HepG2 (cell line): ENCODE measurements around the gene FIS1. TPM values are rescaled to one million over a fixed set of nuclear protein-coding genes. Genes with fewer than 3 reads are reported as not detected.

Experiments used
- ARID5B ChIP-seq: IDR thresholded peaks from 2 replicates; pipeline ENCODE4 v1.4.0; 2020; ENCODE audit warnings: mild to moderate bottlenecking, missing genetic modification reagents
- CHCHD3 ChIP-seq: sonication (generic); formaldehyde crosslinking; IDR thresholded peaks from 2 replicates; pipeline ENCODE4 v1.8.0; 2022; ENCODE audit warnings: mild to moderate bottlenecking, missing genetic modification reagents, moderate library complexity
- FOXM1 ChIP-seq: sonication (generic); formaldehyde crosslinking; IDR thresholded peaks from 2 replicates; pipeline ENCODE4 v1.5.0; 2020; ENCODE audit warnings: missing genetic modification reagents
- NFIC ChIP-seq: IDR thresholded peaks from 2 replicates; pipeline ENCODE4 v1.6.1; 2012; ENCODE audit warnings: mild to moderate bottlenecking, low read length, inconsistent platforms
- PLSCR1 ChIP-seq: sonication (generic); formaldehyde crosslinking; IDR thresholded peaks from 2 replicates; pipeline ENCODE4 v1.5.0; 2020; ENCODE audit warnings: missing genetic modification reagents, mild to moderate bottlenecking, borderline replicate concordance
- RCOR2 ChIP-seq: IDR thresholded peaks from 2 replicates; pipeline ENCODE4 v1.6.1; 2016; ENCODE audit warnings: missing biosample characterization, missing genetic modification reagents
- TBL1XR1 ChIP-seq: fragments of 150-350 bp; IDR thresholded peaks from 2 replicates; pipeline ENCODE4 v1.6.1; 2014; ENCODE audit warnings: borderline replicate concordance, low read length; ENCODE audit not compliant: partially characterized antibody
- WIZ ChIP-seq: sonication (generic); formaldehyde crosslinking; IDR thresholded peaks from 2 replicates; pipeline ENCODE4 v1.5.1; 2020; ENCODE audit warnings: mild to moderate bottlenecking, missing genetic modification reagents
- ZBTB38 ChIP-seq: sonication (generic); formaldehyde crosslinking; IDR thresholded peaks from 2 replicates; pipeline ENCODE4 v1.5.1; 2020; ENCODE audit warnings: mild to moderate bottlenecking, missing genetic modification reagents
- ZBTB7A ChIP-seq: sonication (generic); formaldehyde crosslinking; IDR thresholded peaks from 2 replicates; pipeline ENCODE4 v1.8.0; 2022; ENCODE audit warnings: mild to moderate bottlenecking, missing genetic modification reagents
- ZNF20 ChIP-seq: sonication (generic); formaldehyde crosslinking; IDR thresholded peaks from 2 replicates; pipeline ENCODE4 v1.4.0; 2020; ENCODE audit warnings: mild to moderate bottlenecking, moderate library complexity, missing genetic modification reagents
- ZNF224 ChIP-seq: sonication (generic); formaldehyde crosslinking; IDR thresholded peaks from 2 replicates; pipeline ENCODE4 v1.5.0; 2020; ENCODE audit warnings: mild to moderate bottlenecking, missing genetic modification reagents
- ZNF30 ChIP-seq: sonication (generic); formaldehyde crosslinking; IDR thresholded peaks from 2 replicates; pipeline ENCODE4 v1.5.0; 2020; ENCODE audit warnings: mild to moderate bottlenecking, missing genetic modification reagents
- ZNF530 ChIP-seq: sonication (generic); formaldehyde crosslinking; IDR thresholded peaks from 2 replicates; pipeline ENCODE4 v1.5.0; 2020; ENCODE audit warnings: low read depth, mild to moderate bottlenecking, missing genetic modification reagents
- ZNF543 ChIP-seq: sonication (generic); formaldehyde crosslinking; IDR thresholded peaks from 2 replicates; pipeline ENCODE4 v1.4.0; 2020; ENCODE audit warnings: mild to moderate bottlenecking, missing genetic modification reagents
- ZNF652 ChIP-seq: IDR thresholded peaks from 2 replicates; pipeline ENCODE4 v1.6.1; 2016; ENCODE audit warnings: low read depth, borderline replicate concordance
- polyA plus RNA-seq, 8 experiments: library from polyadenylated mRNA; depleted of rRNA in 3 of 8; stranded (reverse) in 7 of 8; unstranded in 1 of 8; fragments of >200 nt; fragmentation: Illumina TruSeq in 4 of 8; extraction: Trizol in 4 of 8; gene quantifications; 2 replicates each; pipeline versions ENCODE4 v1.2.1 to v1.2.3, GENCODE V29; 2011 to 2016; ENCODE audit warnings: low read depth in 4 of 8, missing spikeins in 1 of 8, mixed read lengths in 1 of 8; ENCODE audit not compliant: insufficient read depth in 1 of 8
- total RNA-seq, 5 experiments: library from RNA; depleted of rRNA; stranded (reverse); fragments of >200 nt; fragmentation: Illumina TruSeq; extraction: Trizol; gene quantifications; 2 replicates each; pipeline ENCODE4 v1.2.3, GENCODE V29; 2016; ENCODE audit warnings: low read depth in 1 of 5
- TF ChIP-seq, protein P1 (sequence below): sonication (generic); formaldehyde crosslinking; IDR thresholded peaks from 2 replicates; pipeline ENCODE4 v1.9.0; 2021; ENCODE audit warnings: missing genetic modification reagents, borderline replicate concordance
- TF ChIP-seq, protein P2 (sequence below): sonication (generic); formaldehyde crosslinking; IDR thresholded peaks from 2 replicates; pipeline ENCODE4 v1.4.0; 2020; ENCODE audit warnings: mild to moderate bottlenecking, missing genetic modification reagents
- TF ChIP-seq, protein P3 (sequence below): sonication (generic); formaldehyde crosslinking; IDR thresholded peaks from 2 replicates; pipeline ENCODE4 v1.4.0; 2020; ENCODE audit warnings: missing genetic modification reagents

The FIS1 gene
- total and polyA plus RNA-seq, 2 of the 13 experiments (the other 11 are each of a cell fraction or from before 2014, with no cell fraction given), result 97.5 to 101 TPM

DNA sequence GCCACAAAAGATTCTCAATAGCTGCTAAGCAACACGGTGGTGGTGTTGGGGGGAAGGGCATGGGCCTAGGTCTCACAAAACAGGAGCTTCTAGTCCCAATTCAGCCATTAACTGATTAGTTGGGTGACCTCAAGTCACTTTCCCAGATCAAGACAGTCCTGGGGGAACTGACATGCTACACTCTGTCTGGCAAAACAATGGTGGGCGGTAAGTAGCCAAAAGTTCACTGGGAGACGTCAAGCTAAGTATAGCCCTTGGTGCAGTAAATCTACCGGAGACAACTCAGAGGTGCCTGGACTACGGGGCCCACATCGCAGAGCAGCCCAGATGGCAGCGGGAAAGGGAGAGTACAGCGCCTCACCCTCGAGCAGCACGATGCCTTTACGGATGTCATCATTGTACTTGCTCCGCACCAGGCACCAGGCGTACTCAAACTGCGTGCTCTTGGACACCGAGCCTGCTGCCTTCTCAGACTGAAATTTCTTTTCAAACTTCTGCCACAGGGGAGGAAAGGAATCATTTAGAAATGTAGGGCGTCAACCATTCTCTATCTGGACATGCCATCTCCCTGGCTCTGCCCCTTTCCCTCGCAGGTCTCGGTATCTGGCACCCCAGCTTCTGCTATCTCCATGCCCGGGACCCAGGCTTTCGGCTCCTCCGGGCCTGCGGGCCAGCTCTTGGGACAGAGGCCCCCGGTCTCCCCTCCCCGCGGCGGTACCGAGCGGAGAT is 1.1 kb downstream of the FIS1 start (continued):
- TF ChIP-seq, protein P1, sequence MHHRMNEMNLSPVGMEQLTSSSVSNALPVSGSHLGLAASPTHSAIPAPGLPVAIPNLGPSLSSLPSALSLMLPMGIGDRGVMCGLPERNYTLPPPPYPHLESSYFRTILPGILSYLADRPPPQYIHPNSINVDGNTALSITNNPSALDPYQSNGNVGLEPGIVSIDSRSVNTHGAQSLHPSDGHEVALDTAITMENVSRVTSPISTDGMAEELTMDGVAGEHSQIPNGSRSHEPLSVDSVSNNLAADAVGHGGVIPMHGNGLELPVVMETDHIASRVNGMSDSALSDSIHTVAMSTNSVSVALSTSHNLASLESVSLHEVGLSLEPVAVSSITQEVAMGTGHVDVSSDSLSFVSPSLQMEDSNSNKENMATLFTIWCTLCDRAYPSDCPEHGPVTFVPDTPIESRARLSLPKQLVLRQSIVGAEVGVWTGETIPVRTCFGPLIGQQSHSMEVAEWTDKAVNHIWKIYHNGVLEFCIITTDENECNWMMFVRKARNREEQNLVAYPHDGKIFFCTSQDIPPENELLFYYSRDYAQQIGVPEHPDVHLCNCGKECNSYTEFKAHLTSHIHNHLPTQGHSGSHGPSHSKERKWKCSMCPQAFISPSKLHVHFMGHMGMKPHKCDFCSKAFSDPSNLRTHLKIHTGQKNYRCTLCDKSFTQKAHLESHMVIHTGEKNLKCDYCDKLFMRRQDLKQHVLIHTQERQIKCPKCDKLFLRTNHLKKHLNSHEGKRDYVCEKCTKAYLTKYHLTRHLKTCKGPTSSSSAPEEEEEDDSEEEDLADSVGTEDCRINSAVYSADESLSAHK (CRISPR knock-in tag), result 0 out of 2 replicates have a peak, but pooled peaks have one; percentile 20
- TF ChIP-seq, protein P2, sequence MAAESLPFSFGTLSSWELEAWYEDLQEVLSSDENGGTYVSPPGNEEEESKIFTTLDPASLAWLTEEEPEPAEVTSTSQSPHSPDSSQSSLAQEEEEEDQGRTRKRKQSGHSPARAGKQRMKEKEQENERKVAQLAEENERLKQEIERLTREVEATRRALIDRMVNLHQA (CRISPR knock-in tag), result no peak
- TF ChIP-seq WIZ (CRISPR knock-in tag) (no peak), CHCHD3 (peak; percentile 61; the same call in 1 of the 2 replicates), ARID5B (CRISPR knock-in tag) (peak; percentile 21; the same call in 1 of the 2 replicates), ZBTB38 (CRISPR knock-in tag) (peak; percentile 89), ZBTB7A (CRISPR knock-in tag) (0 out of 2 replicates have a peak, but pooled peaks have one; percentile 26), FOXM1 (CRISPR knock-in tag) (0 out of 2 replicates have a peak, but pooled peaks have one; percentile 40), ZNF543 (CRISPR knock-in tag) (no peak), ZNF224 (CRISPR knock-in tag) (no peak), ZNF20 (CRISPR knock-in tag) (no peak), RCOR2 (CRISPR knock-in tag) (no peak), PLSCR1 (no peak), NFIC (no peak), ZNF30 (peak; percentile 46; the same call in 1 of the 2 replicates), ZNF530 (CRISPR knock-in tag) (no peak), ZNF652 (0 out of 2 replicates have a peak, but pooled peaks have one; percentile 15), TBL1XR1 (peak; percentile 16)
- TF ChIP-seq, protein P3, sequence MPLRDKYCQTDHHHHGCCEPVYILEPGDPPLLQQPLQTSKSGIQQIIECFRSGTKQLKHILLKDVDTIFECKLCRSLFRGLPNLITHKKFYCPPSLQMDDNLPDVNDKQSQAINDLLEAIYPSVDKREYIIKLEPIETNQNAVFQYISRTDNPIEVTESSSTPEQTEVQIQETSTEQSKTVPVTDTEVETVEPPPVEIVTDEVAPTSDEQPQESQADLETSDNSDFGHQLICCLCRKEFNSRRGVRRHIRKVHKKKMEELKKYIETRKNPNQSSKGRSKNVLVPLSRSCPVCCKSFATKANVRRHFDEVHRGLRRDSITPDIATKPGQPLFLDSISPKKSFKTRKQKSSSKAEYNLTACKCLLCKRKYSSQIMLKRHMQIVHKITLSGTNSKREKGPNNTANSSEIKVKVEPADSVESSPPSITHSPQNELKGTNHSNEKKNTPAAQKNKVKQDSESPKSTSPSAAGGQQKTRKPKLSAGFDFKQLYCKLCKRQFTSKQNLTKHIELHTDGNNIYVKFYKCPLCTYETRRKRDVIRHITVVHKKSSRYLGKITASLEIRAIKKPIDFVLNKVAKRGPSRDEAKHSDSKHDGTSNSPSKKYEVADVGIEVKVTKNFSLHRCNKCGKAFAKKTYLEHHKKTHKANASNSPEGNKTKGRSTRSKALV (CRISPR knock-in tag), result 0 out of 2 replicates have a peak, but pooled peaks have one; percentile 15
